ENCODE data around the gene DNAJC27.

Gene DNAJC27

DNA sequence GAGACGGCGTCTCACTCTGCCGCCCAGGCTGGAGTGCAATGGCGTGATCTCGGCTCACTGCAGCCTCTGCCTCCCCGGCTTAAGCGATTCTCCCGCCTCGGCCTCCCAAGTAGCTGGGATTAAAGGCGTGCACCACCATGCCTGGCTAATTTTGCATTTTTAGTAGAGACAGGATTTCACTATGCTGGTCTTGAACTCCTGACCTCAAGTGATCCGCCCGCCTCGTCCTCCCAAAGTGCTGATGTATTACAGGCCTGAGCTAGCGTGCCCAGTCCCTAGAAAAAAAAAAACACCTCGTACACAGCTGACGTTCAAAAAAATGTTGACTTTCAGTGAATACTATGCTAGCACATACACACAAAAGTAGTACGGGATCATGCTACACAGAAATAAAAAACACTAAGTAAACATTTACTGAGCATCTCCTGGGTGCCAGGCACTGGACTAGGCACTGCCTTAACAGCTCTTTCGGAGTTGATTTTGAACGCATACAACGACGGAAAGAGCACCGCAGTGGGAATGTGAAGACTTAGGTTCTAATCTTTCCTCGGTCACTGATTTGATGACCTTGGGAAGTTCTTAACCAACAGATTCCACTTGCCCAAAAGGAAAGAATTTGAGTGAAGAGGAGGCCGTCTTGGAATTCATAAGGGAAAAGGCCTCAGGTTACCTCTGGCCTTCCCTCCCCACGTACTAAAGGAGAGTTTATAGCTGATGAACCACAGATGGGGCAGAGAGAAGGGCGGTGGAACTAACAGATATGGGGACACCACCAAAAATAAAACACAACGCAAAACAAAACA, 1.1 kb downstream of the DNAJC27 start:
- no peak for DNase-seq

DNA sequence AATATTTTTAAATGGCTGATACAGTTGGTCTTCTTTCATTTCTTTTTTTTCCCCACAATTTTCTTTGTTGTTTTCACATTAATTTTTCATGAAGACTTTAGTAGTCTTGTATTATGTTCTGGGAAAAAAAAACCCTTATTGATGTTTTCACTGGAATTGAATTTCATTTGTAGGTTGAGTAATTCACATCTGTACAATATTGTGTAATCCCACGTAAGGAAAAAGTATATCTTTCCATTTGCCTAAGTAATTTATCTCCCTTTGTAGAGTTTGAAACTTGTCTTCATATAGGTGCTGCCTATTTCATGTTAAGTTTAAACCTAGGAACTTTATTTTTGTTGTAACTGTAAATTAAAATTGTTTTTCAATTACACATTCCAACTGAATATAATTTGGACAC, 2.0 kb downstream of the DNAJC27 start:
- no peak for DNase-seq

DNA sequence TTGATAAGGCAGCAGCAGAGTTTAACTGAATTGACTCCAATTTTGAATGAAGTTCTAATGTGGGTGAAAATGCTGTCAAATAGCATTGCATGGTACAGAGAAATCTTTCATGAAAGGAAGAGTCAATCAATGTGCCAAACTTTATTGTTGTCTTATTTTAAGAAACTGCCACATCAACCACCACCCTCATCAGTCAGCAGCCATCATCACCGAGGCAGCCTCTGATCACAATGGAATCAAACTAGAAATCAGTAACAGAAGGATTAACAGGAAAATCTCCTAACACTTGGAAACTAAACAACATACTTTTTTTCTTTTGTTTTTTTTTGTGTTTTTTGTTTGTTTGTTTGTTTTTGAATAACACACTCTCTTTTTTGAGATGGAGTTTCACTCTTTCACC, 9.9 kb downstream of the DNAJC27 start:
- no peak for DNase-seq

DNA sequence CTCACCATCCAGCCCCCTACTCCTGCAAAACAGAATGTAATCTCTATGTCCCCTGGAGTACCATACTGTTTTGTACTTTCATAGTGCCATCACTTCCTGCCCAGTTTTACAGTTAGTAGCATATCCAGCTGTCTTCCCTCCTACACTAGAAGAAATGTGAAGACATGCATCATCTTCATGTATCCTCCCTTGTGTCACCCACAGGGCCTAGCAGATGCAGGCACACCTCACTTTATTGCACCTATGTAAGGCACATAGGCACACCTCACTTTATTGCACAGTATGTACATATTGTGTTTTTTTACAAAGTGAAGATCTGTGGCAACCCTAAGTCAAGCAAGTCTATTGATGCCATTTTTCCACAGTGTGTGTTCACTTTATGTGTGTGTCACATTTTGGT, 12.0 kb downstream of the DNAJC27 start:
- DNase-seq, result no peak

DNA sequence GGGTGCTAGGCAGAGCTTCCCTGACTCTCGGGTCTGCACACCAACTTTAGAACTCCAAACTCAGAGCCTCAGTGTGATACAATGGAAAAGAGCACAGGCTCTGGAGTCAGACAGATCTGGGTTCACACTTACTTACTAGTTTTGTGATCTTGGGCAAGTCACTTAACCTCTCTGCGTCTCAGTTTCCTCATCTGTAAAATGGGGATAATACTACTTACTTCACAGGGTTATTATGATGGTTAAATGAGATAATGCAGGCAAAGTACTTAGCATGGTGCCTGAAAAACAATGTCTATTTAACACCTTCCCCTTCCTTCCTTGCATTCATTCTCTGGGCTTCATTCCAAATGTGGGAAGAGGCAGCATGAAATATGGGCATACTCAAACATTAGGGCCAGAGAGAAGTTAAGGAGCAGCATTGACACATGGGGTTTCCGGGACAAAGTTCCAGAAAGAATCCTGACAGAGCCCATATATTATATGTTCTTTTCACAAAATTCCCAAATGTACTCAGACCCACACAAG, 13.3 kb downstream of the DNAJC27 start:
- no peak for DNase-seq

DNA sequence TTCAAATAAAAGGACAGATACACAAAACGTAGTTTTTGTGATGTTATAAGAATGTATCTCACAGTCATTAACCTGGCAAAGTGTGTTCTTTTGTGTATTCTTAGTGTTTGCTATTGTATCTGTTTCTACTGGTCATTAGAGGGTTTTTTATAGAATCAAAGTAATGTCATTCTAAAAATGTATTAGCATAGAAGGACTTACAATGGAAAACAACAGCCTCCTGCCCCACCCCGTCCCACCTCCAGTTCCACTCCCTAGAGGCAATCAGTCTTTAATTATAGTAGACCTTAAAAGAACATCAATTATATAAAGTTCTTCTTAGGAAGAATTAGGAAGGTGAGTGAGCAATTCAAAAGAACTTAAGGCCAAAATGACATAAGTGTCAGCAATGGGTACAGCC, 13.8 kb downstream of the DNAJC27 start:
- DNase-seq, result no peak

DNA sequence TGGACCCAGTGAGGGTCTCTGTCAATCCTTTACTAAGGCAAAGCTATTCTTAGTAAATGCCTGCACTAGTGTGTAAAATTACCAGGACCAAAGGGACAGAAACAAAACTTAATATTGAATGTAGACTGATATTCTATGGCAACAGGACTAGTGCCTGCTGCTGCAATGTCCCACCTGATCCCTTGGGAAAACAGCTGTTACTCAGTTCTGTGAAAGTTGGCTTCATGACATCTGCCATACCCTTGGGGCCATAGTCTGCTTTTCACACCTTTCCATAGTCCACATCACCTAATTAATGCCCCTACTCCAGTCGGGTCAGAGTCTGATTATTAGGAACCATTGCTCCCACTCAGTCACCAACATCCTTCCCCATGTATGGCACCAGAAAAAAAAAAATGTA, 14.5 kb downstream of the DNAJC27 start:
- DNase-seq, result no peak

DNA sequence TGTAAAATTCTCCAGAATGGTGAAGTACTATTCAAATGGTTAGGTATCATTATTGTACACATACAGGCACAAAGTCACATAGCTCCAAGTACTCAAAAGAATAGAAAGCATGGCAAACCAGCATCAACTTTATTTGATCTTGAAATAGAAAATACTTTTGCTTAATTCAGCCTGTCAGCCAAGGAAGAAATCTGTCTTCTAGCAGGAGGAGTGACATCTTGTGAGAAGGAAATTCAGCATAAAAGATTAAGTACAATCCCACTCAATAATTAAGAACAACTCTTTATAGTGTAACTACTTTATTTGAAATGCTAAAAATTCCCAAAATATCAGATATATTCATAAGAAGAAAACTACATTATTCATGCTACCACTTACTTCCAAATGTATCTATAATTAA, 15.8 kb downstream of the DNAJC27 start:
- no peak for DNase-seq

DNA sequence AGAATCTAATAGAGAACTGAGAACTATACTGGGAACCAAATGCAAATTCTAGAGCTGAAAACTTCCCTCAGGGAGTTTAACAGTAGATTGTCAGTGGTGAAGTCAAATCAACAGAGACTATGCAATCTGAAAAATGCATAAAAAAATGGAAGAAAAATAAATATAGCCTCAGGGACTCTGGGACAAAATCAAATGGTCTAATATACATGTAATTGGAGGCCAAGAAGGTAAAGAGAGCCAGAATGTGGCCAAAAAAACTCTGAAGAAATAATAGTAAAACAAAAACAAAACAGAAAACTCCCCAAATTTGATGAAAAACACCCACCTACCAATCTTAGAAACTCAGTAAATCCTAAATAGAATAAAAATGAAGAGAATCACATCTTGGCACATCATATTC, 16.5 kb downstream of the DNAJC27 start:
- DNase-seq, result no peak

DNA sequence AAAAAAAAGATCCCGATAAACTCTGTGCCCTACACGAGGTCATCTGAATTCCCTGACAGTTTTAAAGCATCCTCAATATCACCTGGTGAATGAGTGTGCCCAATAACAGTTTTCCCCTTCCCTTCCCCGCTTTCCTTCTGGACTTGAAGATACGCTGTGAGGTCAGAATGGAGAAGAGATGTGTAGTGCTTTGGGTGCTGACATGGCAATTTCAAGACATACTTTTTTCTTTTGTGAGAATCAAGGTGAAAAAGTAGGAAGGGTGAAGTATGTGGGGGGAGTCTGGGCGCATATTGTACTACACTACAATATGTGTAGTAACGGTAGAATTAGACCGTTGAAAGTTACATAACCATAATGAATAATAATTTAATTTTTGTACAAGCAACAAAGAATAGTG, 21.7 kb downstream of the DNAJC27 start:
- DNase-seq, result no peak

DNA sequence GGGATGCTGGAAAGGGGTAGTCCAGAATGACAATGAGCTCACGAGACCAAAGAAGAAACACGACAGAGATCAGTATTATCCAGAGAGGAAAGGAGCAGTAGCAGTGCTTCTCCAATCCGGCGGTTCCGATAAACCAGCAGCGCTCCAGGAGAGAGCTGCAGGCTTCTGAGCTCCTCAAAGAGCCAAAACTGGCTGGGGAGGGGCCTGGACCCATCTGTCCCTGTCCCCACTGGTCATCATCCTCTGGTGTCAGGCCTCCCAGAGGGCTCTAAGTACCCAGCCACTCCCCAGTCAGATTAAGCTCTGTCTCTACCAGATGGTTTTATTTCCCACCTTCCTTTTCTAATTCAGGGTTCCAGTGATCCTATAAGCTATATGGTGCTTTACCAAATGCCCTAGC, 23.2 kb downstream of the DNAJC27 start:
- no peak for DNase-seq

DNA sequence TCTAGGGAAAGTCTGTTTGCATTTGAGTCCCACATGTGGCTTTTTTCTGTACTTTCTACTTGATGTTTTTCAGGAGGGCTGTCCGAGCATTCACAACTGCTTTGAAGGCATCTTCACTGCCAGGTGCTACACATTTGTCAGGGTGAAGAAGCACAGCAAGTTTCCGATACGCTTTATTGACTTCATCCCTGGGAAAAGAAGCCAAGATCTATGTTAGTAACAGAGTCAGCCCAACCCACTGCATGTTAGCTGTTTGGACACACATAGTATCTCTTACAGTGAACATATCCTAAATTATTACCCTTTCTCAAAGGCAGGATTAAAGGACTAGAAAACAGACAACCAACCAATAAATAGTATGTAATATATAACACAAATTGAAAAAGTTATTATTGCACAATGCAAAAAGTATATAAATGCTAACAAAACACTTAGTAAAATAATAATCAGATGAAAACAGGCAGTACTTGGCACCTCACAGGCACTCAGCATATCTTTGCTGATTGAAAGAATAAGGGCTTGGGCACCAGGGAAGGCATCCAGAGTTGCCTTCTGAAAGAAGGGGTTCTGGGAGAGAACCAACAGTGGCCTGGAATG, 24.1 kb downstream of the DNAJC27 start:
- no peak for DNase-seq

DNA sequence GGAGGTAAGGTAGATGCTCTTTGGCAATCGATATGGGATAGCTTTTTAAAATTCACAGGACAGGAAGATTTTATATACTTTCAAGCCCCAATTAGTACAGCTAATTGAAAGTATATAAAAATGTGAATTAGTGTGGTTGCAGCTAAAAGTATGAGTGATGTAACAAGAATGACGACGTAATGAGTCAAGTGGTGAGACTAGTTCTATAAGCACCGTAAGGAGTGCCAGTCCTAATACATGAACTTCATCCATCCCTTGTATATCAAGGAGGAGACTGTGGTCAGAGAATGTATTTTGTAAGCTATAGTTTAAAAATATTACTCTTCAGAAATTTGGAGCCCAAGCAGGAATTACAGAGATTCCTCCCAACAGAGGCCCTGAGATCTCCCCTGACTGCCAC, 25.8 kb downstream of the DNAJC27 start:
- no peak for DNase-seq

DNA sequence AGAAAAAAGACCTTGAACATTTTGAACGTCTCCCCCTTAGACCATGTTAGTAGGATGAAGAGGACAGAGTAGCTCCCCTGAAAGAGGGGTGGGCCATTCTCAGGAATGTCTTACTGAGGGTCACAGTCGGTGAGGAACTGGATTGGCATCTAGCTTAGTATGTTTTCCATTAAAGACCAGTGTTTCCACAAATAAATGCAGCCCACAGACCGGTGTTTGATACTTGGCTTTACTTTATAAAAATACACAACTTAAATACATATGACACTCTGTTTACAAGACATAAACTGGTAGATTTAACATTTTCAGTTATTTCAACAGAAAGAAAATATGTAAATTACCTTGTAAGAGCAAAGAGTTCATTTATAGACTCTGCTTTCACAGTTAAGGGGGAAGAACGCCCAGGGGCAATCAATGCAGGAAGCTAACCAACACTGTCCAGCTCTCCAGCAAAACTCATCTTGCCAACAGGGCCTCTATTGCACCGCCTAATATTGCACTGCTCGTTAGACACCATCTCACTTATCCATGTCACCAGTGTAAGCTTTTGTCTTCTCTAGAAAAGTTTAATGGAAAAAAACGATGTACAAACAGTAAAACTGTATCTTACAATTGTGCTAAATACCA, 28.2 kb downstream of the DNAJC27 start:
- no peak for DNase-seq

DNA sequence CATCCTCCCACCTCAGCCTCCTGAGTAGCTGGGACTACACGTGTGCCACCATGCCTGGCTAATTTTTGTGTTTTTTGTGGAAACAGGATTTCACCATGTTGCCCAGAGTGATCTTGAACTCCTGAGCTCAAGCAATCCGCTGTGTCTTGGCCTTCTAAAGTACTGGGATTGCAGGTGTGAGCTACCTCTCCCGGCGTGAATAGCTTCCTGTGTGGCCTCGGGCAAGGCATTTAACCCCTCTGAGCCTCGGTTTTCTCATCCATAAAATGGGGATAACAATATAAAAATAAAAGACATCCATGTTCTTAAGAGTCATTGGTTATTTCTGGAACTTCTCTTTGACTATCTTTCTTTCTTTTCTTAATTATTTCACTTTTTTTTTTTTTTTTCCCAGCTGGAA, 32.4 kb downstream of the DNAJC27 start:
- no peak for DNase-seq

DNA sequence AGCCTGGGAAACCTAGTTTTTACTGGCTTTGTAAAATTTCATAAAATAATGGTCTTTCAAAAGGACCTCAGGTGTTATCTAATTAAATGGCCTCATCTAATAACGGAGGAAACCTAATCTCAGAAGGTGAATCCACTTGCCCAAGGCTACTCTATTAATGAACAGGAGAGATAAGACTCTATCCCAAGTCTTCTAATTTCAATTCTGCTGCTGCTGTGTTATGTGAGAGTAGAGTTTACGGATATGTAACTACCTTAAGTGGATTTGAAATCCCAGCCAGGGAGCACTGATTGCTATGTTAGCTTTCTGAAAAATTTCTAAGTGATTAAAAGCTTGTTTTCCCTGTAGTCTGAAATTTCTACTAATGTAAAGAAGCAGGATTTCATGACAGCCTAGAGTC, 34.5 kb downstream of the DNAJC27 start:
- no peak for DNase-seq

DNA sequence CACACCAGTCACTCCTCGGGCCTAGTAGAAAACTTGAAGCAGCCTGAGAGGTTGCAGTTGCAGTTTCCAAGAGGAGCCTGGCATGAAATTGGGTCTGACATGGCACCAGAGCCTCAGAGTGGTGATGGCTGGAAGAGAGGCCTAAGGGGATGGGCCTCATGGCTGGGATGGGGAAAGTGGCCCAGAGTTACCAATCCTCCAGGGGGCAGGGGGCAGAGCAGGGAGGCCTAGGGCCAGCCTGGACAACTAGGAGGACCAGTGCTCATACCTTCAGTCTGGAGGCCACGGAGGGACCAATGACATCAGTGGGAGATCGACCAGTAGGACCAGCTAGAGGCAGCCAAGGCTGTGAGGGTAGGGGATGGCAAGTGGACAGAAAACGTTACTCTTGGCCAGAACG, 36.6 kb downstream of the DNAJC27 start:
- no peak for DNase-seq

DNA sequence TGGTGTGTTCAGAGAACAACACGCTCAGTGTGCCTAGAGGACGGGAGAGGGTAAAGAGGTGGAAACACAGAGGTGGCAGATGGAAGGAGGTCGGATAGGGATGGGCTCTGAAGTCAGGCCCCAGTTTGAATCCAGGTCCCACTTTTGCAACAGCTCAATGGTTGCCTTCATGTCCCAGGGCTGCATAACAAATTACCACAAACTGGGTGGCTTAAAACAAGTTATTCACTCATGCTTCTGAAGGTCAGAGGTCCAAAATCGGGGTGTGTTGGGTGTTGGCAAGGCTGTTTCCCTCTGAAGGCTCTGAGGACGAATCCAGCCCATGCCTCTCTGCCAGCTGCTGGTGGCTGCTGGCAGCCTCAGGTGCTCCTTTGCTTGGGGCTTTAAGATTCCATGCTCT, 39.0 kb downstream of the DNAJC27 start:
- DNase-seq, result no peak

DNA sequence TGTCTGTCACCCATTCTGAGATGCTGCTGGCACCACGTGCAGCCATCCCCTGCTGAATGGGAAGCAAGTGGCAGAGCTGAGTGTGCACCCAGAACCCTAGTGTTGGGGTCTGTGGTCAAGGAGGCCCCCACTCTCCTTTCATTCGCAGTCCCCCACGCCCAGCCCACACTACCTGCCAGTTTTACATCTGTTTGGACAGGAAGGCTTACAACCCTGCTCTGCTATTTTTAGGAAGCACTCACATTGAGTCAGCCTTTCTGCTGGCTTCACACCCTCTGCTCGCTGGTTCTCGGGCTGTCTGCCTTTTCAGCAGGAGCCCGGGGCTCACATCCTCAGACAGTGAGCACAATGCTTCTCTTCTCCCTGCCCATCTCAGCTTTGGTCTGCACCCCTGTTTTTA, 41.0 kb downstream of the DNAJC27 start:
- no peak for DNase-seq

DNA sequence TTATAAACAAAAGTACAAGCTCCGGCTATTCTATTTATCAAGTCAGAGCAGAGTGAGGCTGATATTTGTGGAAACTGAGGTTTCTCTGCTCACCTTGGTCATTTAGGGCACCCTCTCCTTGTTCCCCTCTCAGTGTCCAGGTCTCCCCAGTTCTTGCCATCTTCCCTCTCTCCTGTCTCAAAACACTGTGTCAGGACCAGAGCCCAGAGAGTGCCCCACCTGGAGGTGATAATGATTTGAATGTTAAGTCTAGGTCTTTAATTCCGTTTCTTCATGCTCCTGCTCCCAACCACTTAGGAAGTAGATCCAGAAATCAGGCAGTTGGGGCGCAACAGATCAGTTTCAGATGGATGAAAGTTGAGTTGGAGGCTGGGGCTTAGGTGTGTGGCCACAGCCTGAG, 42.5 kb downstream of the DNAJC27 start:
- no peak for DNase-seq

DNA sequence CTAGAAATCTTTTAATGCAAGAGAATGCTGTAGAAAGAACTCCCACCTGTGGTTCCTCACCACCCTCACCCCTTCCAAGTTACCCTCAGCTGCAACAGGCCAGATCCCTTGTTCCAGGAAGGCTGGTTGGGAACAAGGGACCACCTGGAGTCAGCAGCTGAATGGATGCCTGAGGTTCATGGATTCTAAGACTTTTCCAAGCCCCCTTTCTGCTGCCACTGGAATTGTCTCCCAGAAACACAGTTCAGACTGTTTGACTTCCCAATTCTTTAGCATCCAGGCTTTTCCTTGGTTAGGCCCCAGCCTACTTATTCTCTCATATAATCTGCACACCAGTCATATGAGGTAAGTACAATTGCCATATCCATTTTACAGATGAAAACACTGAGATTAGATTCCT, 43.7 kb downstream of the DNAJC27 start:
- DNase-seq, result no peak

DNA sequence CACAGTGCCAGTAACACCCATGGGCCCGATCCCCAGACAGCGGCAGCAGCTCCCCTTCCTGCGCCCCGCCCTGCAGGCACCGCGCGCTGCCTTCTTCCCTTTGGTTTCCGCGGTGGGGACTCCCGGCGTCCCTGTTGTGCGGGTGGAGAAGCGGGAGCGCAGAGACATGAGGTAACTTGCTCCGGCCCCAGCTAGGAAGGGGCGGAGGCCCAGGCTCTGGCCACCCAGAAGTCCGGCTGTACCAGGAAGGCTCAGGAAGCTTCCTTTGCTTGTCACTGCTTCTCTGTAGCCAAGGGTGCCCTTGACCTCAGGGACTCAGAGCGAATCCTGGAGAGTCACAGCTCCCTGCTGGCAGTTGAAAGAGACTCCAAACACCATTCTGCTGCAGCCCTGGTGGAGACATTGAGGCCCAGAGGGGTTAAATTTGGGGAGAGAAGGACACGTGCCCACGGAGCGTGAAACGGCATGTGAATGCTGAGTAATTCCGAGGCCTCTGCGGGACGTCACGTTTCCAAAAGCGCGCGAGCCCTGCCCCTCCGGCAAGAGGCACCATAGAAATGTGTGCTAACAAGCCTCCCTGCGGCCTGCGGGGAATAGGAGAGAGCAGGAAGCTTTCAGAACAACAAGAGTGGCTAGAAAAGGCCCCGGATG, 45.0 kb downstream of the DNAJC27 start:
- DNase-seq, result peak; percentile 63

DNA sequence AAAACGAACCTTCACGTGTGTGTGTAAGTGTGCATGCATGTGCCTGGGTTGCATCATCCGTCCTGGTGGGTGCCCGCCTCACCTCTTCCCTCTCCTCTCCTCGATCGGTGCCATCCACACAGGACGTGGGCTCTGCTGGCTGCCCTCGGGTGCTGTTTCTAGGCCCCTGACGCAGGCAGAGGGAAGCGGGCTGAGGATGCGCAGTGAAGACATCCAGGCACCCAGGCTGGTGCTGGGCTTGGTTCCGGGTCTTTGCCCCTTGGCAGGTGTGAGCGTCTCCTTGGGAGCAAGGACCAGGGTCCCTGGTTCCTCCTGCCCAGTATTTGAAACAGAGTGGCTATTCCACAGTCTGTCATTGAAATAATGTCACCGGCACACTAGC, 45.5 kb downstream of the DNAJC27 start:
- no peak for DNase-seq

DNA sequence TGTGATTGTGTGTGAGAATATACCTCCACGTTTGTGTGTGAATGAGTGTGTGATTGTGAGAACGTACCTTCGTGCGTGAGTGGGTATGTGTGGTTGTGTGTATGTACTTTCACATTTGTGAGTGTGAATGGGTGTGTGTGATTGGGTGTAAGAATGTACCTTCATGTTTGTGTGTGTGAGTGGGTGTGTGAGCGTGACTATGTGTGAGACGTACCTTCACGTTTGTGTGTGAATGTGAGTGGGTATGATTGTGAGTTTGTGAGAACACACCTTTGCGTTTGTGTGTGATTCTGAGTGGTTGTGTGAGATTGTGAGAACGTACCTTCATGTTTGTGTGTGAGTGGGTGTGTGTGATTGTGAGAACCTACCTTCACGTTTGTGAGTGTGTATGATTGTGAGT, 45.9 kb downstream of the DNAJC27 start:
- DNase-seq, result no peak
